DMS53 treated with DMSO at 0.1 percent for 48 hours (cell line): ENCODE data around the gene KRT80.

Experiments
- DNase-seq: peaks from one replicate; lab custom pipeline; 2025; ENCODE audit not compliant: unreplicated experiment; lab: John Stamatoyannopoulos, UW

KRT80 gene

GRCh38 chr12:52141875-52142274, 49.9 kb downstream of the KRT80 start:
- no peak for DNase-seq

GRCh38 chr12:52141306-52141705, 50.5 kb downstream of the KRT80 start:
- no peak for DNase-seq

- DNase-seq: peak; percentile 84
Measured at GRCh38 chr12:52139579-52140062, 52.2 kb downstream of the KRT80 start.

GRCh38 chr12:52139147-52139546, 52.7 kb downstream of the KRT80 start:
- no peak for DNase-seq

- DNase-seq: no peak
Measured at GRCh38 chr12:52137746-52138145, 54.1 kb downstream of the KRT80 start.

- no peak for DNase-seq
Measured at GRCh38 chr12:52132754-52133161, 59.1 kb downstream of the KRT80 start.

- DNase-seq: peak; percentile 82
Measured at GRCh38 chr12:52130711-52131110, 61.1 kb downstream of the KRT80 start.

GRCh38 chr12:52127683-52128450, 63.9 kb downstream of the KRT80 start:
- DNase-seq: no peak

GRCh38 chr12:52126605-52127578, 64.9 kb downstream of the KRT80 start:
- no peak for DNase-seq

- DNase-seq: no peak
Measured at GRCh38 chr12:52126050-52126604, 65.7 kb downstream of the KRT80 start.

GRCh38 chr12:52125476-52125900, 66.3 kb downstream of the KRT80 start:
- DNase-seq: peak; percentile 29

GRCh38 chr12:52123487-52124186, 68.2 kb downstream of the KRT80 start:
- DNase-seq: no peak

- DNase-seq: no peak
Measured at GRCh38 chr12:52122904-52123303, 68.9 kb downstream of the KRT80 start.

GRCh38 chr12:52122540-52122871, 69.3 kb downstream of the KRT80 start:
- no peak for DNase-seq

- peak; percentile 86 for DNase-seq
Measured at GRCh38 chr12:52121824-52122539, 69.8 kb downstream of the KRT80 start.

- DNase-seq: no peak
Measured at GRCh38 chr12:52120951-52121823, 70.6 kb downstream of the KRT80 start.

- peak; percentile 97 for DNase-seq
Measured at GRCh38 chr12:52119398-52120254, 72.2 kb downstream of the KRT80 start.
